ENCODE measurements around the gene CUZD1.

The CUZD1 gene

DNA sequence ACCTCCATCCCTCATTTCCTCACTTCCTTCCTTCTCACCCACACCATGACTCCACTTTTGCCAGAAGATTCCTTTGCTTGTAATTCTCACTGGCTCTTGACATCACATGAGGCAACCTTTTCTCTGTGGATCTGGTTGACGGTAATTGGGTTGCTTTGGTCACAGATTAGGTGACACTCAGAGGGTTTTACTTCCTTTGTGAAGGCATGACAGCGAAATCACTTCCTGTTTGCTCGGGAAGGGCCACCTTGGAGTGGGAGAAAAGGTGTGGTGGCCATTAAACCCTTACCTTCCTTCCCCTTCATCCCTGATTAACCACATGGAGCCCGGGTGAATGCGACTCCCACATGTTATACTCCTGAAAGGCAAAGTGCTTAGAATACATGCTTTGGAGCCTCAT, 30.2 kb downstream of the CUZD1 start:
- TF ChIP-seq CTCF (IDR thresholded peaks at IDR 0.05; ENCODE audit: low read length, missing control alignments): no peak
- DNase-seq (ENCODE audit: low read depth): no peak
- H3K4me3 ChIP-seq (replicated peaks; ENCODE audit: low read depth, low read length): no peak overlapping the region

DNA sequence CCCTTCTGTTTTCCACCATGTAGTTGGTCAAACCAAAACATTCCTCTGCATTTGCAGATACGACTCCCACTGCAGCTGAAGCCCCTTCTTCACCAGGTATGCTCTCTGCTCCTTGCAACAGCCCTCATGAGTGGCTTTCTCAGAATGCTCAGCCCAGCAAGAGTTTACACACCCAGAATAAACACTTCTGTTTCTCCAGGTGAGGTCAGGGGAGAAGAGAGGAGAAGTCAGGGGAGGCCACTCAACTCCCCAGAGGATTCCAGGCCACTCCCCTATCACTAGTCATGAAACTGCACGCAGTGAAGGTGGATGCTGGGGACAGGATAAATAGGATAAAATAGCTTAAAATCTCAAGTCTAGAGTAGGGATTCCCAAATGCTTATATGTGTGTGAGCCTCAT, 31.2 kb downstream of the CUZD1 start:
- no peak for DNase-seq (ENCODE audit: low read depth)
- H3K4me3 ChIP-seq (replicated peaks; ENCODE audit: low read depth, low read length): no peak overlapping the region
- no peak for TF ChIP-seq CTCF (IDR thresholded peaks at IDR 0.05; ENCODE audit: low read length, missing control alignments)

DNA sequence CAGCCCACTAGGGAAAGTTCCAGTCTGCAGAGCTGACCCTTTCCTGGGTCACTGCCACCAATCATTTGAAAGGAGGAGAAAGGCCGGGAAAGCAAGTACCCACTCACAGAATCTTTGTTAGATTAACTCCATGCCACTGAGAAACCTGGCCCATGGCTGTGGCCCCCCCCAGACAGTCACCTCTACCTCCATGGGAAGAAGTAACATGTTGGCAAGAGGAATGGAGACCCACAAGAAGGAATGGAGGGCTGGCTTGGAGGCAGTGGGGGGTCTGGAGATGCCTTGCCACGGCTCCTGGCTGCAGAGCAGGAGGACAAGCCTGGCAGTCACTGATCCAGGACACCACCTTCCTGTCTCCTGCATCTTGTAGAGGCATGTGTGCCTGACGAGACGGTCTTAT, 32.9 kb downstream of the CUZD1 start:
- no peak overlapping the region for H3K4me3 ChIP-seq (replicated peaks; ENCODE audit: low read depth, low read length)
- no peak for TF ChIP-seq CTCF (IDR thresholded peaks at IDR 0.05; ENCODE audit: low read length, missing control alignments)
- no peak for DNase-seq (ENCODE audit: low read depth)

DNA sequence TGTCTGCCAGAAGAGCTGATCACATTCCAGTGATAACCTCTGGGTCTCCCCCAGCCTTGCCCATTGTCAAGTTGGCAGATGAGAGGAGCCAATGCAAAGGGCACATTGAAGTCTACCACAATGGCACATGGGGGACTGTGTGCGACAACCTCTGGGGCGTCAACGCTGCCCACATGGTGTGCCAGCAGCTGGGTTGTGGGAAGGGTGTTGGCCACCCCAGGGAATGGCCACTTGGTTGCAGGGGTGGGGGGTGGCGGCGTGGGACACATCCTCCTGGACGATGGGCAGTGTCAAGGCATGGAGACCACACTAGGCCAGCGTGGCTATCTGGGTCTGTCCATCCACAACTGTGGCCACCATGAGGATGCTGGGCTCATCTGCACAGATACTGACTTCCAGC, 43.4 kb downstream of the CUZD1 start:
- DNase-seq (ENCODE audit: low read depth): no peak
- no peak overlapping the region for H3K4me3 ChIP-seq (replicated peaks; ENCODE audit: low read depth, low read length)
- TF ChIP-seq CTCF (IDR thresholded peaks at IDR 0.05; ENCODE audit: low read length, missing control alignments): no peak

DNA sequence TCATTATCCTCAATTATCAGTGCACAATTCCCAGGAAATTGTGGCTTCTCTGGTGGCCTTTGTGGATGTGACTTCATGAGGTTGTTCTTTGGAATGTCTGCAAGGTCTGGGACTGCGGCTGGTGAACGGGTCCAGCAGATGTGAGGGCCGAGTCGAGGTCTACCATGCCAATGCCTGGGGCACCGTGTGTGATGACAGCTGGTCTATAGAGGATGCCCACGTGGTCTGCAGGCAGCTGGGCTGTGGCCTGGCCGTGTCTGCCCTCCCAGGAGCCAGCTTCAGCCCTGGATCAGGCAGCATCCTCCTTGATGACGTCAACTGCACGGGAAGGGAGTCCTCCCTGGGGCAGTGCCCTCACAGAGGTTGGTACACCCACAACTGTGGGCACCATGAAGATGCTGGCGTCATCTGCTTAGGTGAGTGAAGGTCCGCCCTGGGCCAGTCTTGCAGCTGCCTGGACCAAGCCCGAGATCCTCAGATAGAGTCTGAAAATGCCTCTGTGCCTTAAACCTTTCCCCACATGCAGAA, 46.9 kb downstream of the CUZD1 start:
- no peak overlapping the region for H3K4me3 ChIP-seq (replicated peaks; ENCODE audit: low read depth, low read length)
- DNase-seq (ENCODE audit: low read depth): no peak
- TF ChIP-seq CTCF (IDR thresholded peaks at IDR 0.05; ENCODE audit: low read length, missing control alignments): no peak

GRCh38 chr10:122796796-122797195, 48.9 kb downstream of the CUZD1 start:
- H3K4me3 ChIP-seq (replicated peaks; ENCODE audit: low read depth, low read length): no peak overlapping the region
- no peak for DNase-seq (ENCODE audit: low read depth)
- no peak for TF ChIP-seq CTCF (IDR thresholded peaks at IDR 0.05; ENCODE audit: low read length, missing control alignments)

DNA sequence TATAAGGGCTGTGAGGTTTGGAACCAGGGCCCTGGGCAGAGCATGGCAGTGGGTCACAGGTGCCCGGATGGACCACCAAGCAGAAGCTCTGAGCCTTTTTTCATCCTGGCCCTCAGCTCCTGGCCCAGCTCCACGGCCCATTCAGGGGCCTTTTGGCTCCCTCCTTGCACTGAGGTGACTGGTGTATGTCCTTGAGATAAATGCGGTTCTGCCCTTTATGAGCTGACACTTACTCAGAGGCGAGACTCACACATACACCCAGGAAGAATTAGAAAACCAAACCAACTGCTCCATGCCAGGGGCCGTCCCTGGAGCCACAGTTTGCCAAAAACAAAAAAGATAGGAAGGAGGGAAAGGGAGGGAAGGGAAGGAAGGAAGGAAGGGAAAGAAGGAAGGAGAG, 49.7 kb downstream of the CUZD1 start:
- no peak for TF ChIP-seq CTCF (IDR thresholded peaks at IDR 0.05; ENCODE audit: low read length, missing control alignments)
- no peak for DNase-seq (ENCODE audit: low read depth)
- no peak overlapping the region for H3K4me3 ChIP-seq (replicated peaks; ENCODE audit: low read depth, low read length)

All from fibroblast of pulmonary artery (primary cell).